ENCODE measurements around the gene MMRN1. TPM values are rescaled to one million over a fixed set of nuclear protein-coding genes. Genes with fewer than 3 reads are reported as not detected.

The MMRN1 gene
- total RNA-seq, 1 experiment from 2014 or later: not detected

- DNase-seq (ENCODE audit: low spot score): no peak
These were observed 100.4 kb downstream of the MMRN1 start for GRCh38 chr4:89995006-89995405.

GRCh38 chr4:89995814-89996213 is 101.2 kb downstream of the MMRN1 start:
- no peak for DNase-seq (ENCODE audit: low spot score)

GRCh38 chr4:89997171-89997704 is 102.6 kb downstream of the MMRN1 start:
- DNase-seq (ENCODE audit: low spot score): no peak

GRCh38 chr4:89998469-89999011 is 103.9 kb downstream of the MMRN1 start:
- no peak for DNase-seq (ENCODE audit: low spot score)

GRCh38 chr4:90001023-90001422 is 106.4 kb downstream of the MMRN1 start:
- no peak for DNase-seq (ENCODE audit: low spot score)

GRCh38 chr4:90002441-90003062 is 107.9 kb downstream of the MMRN1 start:
- DNase-seq (ENCODE audit: low spot score): no peak

Other genes with a start within 250 kb of the MMRN1 start
- gene SNCA, start 57.7 kb upstream of the MMRN1 start, total RNA-seq (2014; rRNA removed; shearing (Covaris generic)): 19.5 and 29.6 TPM in 2 replicates
- 1.5 and 2.8 TPM in 2 replicates for gene CCSER1, start 232.5 kb downstream of the MMRN1 start, total RNA-seq (2014; rRNA removed; shearing (Covaris generic))

All from H4 (cell line).